Cardiac fibroblast (primary cell): ENCODE data around the gene CDK2AP2.
A peak's percentile ranks its signal among the peaks of the same experiment; 100 is the strongest.

ENCODE experiments used
- DNase-seq, 2 donors: peaks; one replicate each; pipeline versions ENCODE4 v3.0.0 to v3.0.0-alpha.2; 2010; ENCODE audit warnings: low read depth in 2 of 2
- H3K4me3 ChIP-seq, 2 donors: replicated peaks in 1 of 2; 1 replicate in 1 of 2; 2 replicates in 1 of 2; pipeline ENCODE4 v1.5.1; 2011; ENCODE audit warnings: low read depth in 2 of 2, low read length in 2 of 2, mild to moderate bottlenecking in 2 of 2, moderate library complexity in 1 of 2
- TF ChIP-seq, protein P1 (sequence below): IDR thresholded peaks from one replicate; pipeline ENCODE4 v1.5.1; 2011; ENCODE audit warnings: low read depth, mild to moderate bottlenecking, low read length, inconsistent platforms

Gene CDK2AP2

DNA sequence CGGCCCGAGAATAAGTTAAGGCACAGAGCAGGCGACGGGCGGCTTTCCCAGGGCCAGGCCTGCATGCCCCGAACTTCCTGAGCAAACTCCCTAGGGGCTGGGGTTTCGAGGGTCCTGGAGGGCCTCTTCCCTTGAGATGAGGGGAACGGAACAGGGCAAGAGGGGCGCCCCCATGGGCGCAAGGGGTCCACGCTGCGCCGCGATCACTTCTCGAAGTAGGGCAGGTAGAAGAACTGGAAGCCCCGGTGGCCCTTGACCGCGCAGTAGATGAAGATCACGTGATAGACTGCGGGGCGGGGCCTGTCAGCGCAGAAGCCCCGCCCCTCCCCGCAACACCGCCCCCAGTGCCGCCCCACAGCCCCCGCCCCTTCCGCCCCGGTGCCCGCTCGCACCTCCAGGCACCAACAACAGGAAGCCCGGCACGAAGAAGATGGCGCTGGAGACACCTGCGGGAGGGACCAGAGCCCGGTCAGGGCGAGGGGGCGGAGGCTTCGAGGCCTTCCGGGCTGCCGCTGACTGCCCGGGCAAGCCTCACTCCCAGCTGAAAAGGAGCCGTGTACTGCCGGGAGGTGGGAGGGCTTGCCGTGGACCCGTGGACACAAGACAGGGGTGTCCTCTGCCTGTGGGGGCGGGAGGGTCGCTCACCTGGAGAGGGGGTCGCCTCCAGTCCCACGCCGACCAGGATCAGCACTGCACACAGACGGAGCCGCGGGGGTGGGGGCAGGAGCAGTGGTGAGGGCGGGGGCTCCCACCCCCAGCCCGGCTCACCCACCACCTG lies 43.4 kb downstream of the CDK2AP2 start:
- peak overlapping the region; percentile 56 for H3K4me3 ChIP-seq
- TF ChIP-seq, protein P1, sequence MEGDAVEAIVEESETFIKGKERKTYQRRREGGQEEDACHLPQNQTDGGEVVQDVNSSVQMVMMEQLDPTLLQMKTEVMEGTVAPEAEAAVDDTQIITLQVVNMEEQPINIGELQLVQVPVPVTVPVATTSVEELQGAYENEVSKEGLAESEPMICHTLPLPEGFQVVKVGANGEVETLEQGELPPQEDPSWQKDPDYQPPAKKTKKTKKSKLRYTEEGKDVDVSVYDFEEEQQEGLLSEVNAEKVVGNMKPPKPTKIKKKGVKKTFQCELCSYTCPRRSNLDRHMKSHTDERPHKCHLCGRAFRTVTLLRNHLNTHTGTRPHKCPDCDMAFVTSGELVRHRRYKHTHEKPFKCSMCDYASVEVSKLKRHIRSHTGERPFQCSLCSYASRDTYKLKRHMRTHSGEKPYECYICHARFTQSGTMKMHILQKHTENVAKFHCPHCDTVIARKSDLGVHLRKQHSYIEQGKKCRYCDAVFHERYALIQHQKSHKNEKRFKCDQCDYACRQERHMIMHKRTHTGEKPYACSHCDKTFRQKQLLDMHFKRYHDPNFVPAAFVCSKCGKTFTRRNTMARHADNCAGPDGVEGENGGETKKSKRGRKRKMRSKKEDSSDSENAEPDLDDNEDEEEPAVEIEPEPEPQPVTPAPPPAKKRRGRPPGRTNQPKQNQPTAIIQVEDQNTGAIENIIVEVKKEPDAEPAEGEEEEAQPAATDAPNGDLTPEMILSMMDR, result no peak
- peak; percentile 61 to 68 for DNase-seq

DNA sequence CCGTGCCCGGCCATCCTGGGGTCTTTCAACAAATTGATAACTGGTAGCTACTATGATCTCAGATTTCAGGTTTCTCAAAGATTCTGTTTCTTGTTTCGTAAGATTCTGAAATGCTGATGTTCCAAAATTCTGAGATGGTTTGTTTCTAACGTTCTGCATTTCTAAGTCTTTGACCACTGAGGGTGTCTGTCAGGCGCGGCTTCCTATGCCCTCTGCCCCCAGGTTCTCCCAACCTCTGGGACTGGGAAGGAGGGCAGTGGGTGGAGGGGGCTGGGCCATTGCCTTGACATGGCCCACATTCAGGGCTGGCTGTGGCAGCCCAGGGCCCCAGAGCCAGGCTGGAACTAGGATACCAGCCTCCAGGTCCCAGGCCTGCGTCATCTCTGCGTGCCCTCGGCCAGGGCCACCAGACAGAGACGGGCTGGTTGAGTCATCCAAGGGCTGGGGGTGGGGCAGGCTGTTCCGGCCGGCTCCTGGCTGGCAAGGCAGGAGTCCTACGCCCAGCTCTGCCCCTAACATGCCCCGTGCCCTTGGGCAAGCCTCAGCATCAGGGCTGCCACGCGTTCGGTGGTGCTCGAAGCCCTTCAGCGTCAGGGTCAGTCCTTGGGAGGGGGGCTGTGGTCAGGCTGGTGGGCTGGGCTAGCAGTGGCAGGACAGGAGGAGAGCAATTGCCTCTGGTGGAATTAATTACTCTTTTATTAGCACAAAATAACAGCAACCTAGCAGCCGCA lies 44.1 kb downstream of the CDK2AP2 start:
- peak in 1 of 2 donors; percentile 62 for DNase-seq
- TF ChIP-seq, protein P1, result no peak
- peak overlapping the region; percentile 15 to 42 for H3K4me3 ChIP-seq

DNA sequence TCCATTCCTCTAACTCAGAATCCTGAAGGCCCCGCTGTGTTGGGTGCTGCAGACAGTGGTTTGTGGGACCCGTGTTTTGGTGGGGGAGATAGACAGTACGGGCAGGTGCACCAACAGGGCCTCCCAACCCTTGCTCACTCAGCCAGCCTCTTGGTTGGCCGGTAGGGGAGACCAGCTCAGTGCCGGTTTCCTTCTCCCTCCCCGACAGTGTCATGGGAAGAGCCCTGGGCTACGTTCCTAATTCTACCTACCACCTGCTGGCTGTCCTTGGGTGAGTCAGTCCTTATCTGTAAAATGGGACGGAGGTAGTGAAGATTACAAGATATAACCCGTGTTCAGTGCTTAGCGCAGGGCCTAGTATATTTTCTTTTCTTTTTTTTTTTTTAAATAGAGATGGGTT lies 44.8 kb downstream of the CDK2AP2 start:
- H3K4me3 ChIP-seq, result no peak overlapping the region
- TF ChIP-seq, protein P1, result no peak
- DNase-seq, result no peak

DNA sequence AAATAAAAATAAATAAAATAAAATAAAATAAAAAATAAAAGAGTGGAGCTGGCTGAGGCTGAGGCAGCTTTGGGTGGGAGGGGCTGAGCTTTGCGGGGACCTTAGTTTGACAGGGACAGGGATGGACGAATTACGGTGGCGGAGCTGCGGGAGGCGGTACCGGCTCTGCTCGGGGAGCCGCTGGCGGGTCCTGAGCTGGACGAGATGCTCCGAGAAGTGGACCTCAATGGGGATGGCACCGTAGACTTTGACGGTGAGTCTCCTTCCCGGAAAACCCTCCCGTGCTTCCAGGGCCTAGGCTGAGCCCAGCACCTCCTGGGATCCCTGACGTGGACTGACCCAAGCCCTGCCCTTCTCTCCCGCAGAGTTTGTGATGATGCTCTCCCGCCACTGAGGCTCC lies 49.7 kb downstream of the CDK2AP2 start:
- TF ChIP-seq, protein P1, result no peak
- DNase-seq, result no peak
- H3K4me3 ChIP-seq, result no peak overlapping the region

DNA sequence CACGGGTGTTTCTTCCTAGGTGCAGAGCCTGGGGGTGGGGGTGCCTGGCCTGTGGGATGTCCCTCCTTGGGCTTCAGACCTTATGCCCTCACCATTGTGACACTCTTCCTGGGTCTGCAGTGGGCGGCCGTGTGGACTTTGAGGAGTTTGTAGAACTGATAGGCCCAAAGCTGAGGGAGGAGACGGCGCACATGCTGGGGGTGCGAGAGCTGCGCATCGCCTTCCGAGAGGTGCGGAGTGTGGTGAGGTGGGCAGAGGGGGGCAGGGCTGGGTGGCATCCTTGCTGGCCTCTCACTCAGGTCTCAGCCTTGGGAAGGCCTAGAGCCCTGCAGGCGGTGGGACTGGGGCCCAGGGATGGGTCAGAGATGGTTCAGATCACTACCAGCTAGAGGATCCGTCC lies 50.5 kb downstream of the CDK2AP2 start:
- TF ChIP-seq, protein P1, result no peak
- no peak overlapping the region for H3K4me3 ChIP-seq
- DNase-seq, result no peak
